Liver (tissue), 9 donors: ENCODE measurements around the gene SREBF2. TPM values are rescaled to one million over a fixed set of nuclear protein-coding genes. Genes with fewer than 3 reads are reported as not detected.

Source experiments
- DNase-seq: peaks from one replicate; pipeline ENCODE4 v3.0.0-alpha.2; 2017; ENCODE audit warnings: low spot score
- H3K27ac ChIP-seq, 2 donors: one replicate each; pipeline ENCODE4 v1.7.0; 2013; ENCODE audit warnings: inconsistent platforms in 2 of 2, low read length in 2 of 2, control low read depth in 1 of 2, low read depth in 1 of 2, mild to moderate bottlenecking in 1 of 2
- H3K27me3 ChIP-seq, 4 donors: one replicate each; pipeline versions ENCODE4 v1.6.1 to v1.7.0; 2013; ENCODE audit warnings: low read length in 3 of 4, inconsistent platforms in 1 of 4, mild to moderate bottlenecking in 1 of 4, moderate library complexity in 1 of 4; ENCODE audit not compliant: control insufficient read depth in 4 of 4, insufficient read depth in 4 of 4
- H3K36me3 ChIP-seq, 4 donors: one replicate each; pipeline versions ENCODE4 v1.6.1 to v1.7.0; 2013; ENCODE audit warnings: low read length in 3 of 4, mild to moderate bottlenecking in 3 of 4, low read depth in 1 of 4, moderate library complexity in 1 of 4; ENCODE audit not compliant: control insufficient read depth in 4 of 4, insufficient read depth in 3 of 4
- H3K4me1 ChIP-seq, 4 donors: one replicate each; pipeline versions ENCODE4 v1.6.1 to v1.7.0; 2013; ENCODE audit warnings: low read length in 3 of 4, mild to moderate bottlenecking in 3 of 4, moderate library complexity in 1 of 4; ENCODE audit not compliant: control insufficient read depth in 4 of 4, insufficient read depth in 4 of 4
- H3K4me3 ChIP-seq, 3 donors: one replicate each; pipeline versions ENCODE4 v1.6.1 to v1.7.0; 2013; ENCODE audit warnings: low read length in 3 of 3, control low read depth in 1 of 3, low read depth in 1 of 3, mild to moderate bottlenecking in 1 of 3
- H3K9ac ChIP-seq, 2 donors: one replicate each; pipeline ENCODE4 v1.7.0; 2013; ENCODE audit warnings: low read length in 2 of 2, mild to moderate bottlenecking in 2 of 2, moderate library complexity in 2 of 2, control low read depth in 1 of 2, low read depth in 1 of 2
- H3K9me3 ChIP-seq, 4 donors: one replicate each; pipeline versions ENCODE4 v1.6.1 to v1.7.0; 2013; ENCODE audit warnings: low read length in 3 of 4; ENCODE audit not compliant: control insufficient read depth in 4 of 4
- EGR1 ChIP-seq, 2 donors: IDR thresholded peaks; 2 replicates each; pipeline ENCODE4 v1.6.1; 2016 to 2018; ENCODE audit warnings: antibody characterized with exemption in 2 of 2, low read depth in 2 of 2
- FOXA1 ChIP-seq: IDR thresholded peaks from 2 replicates; pipeline ENCODE4 v1.6.1; 2016; ENCODE audit warnings: antibody characterized with exemption
- FOXA2 ChIP-seq: IDR thresholded peaks from 2 replicates; pipeline ENCODE4 v1.6.1; 2016; ENCODE audit warnings: antibody characterized with exemption
- GABPA ChIP-seq, 2 donors: IDR thresholded peaks in 1 of 2; conservative IDR thresholded peaks in 1 of 2; 2 replicates each; pipeline ENCODE4 v1.6.1; 2016; ENCODE audit warnings: antibody characterized with exemption in 2 of 2, mild to moderate bottlenecking in 1 of 2, moderate library complexity in 1 of 2
- JUND ChIP-seq, 2 donors: IDR thresholded peaks; 2 replicates each; pipeline ENCODE4 v1.6.1; 2016; ENCODE audit warnings: antibody characterized with exemption in 2 of 2
- NR2F2 ChIP-seq: IDR thresholded peaks from 2 replicates; pipeline ENCODE4 v1.6.1; 2016; ENCODE audit warnings: antibody characterized with exemption
- RAD21 ChIP-seq, 2 donors: IDR thresholded peaks; 2 replicates each; pipeline ENCODE4 v1.6.1; 2016; ENCODE audit warnings: antibody characterized with exemption in 2 of 2, mild to moderate bottlenecking in 2 of 2
- RXRA ChIP-seq, 2 donors: IDR thresholded peaks; 2 replicates each; pipeline ENCODE4 v1.6.1; 2017 to 2018; ENCODE audit warnings: antibody characterized with exemption in 2 of 2, mild to moderate bottlenecking in 1 of 2
- SP1 ChIP-seq: IDR thresholded peaks from 2 replicates; pipeline ENCODE4 v1.6.1; 2018; ENCODE audit warnings: antibody characterized with exemption, mild to moderate bottlenecking
- TAF1 ChIP-seq: conservative IDR thresholded peaks from 2 replicates; pipeline ENCODE4 v1.6.1; 2016; ENCODE audit warnings: antibody characterized with exemption, mild to moderate bottlenecking
- YY1 ChIP-seq: IDR thresholded peaks from 2 replicates; pipeline ENCODE4 v1.6.1; 2016; ENCODE audit warnings: antibody characterized with exemption, mild to moderate bottlenecking
- WGBS: extraction: QIAGEN DNeasy Blood & Tissue Kit; methylation state at CpG from one replicate; pipeline ENCODE4 v1.1.7; 2013; 5-methylcytosine and 5-hydroxymethylcytosine counted together
- polyA plus RNA-seq, 2 donors: library from polyadenylated mRNA; stranded (reverse) in 1 of 2; unstranded in 1 of 2; fragments of 200-250 nt in 1 of 2; fragments of >200 nt in 1 of 2; fragmentation: Nextera tagmentation in 1 of 2; extraction: Ambion mirVana in 1 of 2; gene quantifications; one replicate each; pipeline versions ENCODE4 v1.2.1 to v1.2.3, GENCODE V29; 2013 to 2015
- total RNA-seq, 2 donors: library from RNA; depleted of rRNA; stranded (reverse); fragments of >200 nt; gene quantifications; one replicate each; pipeline ENCODE4 v1.2.3, GENCODE V29; 2014
- TF ChIP-seq, protein P1 (sequence below): IDR thresholded peaks from 2 replicates; pipeline ENCODE4 v1.6.1; 2016; ENCODE audit warnings: antibody characterized with exemption
- TF ChIP-seq, protein P2 (sequence below): IDR thresholded peaks from 2 replicates; pipeline ENCODE4 v1.6.1; 2016; ENCODE audit warnings: antibody characterized with exemption
- TF ChIP-seq, protein P3 (sequence below): IDR thresholded peaks from 2 replicates; pipeline ENCODE4 v1.6.1; 2016; ENCODE audit warnings: antibody characterized with exemption
- TF ChIP-seq, protein P4 (sequence below): fragments of 150-350 bp; IDR thresholded peaks from 2 replicates; pipeline ENCODE4 v1.5.1; 2017; ENCODE audit warnings: improper control_type of control experiment, low read depth, low read length; ENCODE audit not compliant: missing input control
- TF ChIP-seq, protein P5 (sequence below): IDR thresholded peaks from 2 replicates; pipeline ENCODE4 v1.6.1; 2016; ENCODE audit warnings: antibody characterized with exemption, mild to moderate bottlenecking
- donor health status: healthy.
- donor health status: healthy.
- donor health status: healthy.
- donor health status: healthy.
- donor health status: healthy.

Gene SREBF2
- total and polyA plus RNA-seq, 4 donors: 18.3 to 69.6 (median 57.3) TPM

DNA sequence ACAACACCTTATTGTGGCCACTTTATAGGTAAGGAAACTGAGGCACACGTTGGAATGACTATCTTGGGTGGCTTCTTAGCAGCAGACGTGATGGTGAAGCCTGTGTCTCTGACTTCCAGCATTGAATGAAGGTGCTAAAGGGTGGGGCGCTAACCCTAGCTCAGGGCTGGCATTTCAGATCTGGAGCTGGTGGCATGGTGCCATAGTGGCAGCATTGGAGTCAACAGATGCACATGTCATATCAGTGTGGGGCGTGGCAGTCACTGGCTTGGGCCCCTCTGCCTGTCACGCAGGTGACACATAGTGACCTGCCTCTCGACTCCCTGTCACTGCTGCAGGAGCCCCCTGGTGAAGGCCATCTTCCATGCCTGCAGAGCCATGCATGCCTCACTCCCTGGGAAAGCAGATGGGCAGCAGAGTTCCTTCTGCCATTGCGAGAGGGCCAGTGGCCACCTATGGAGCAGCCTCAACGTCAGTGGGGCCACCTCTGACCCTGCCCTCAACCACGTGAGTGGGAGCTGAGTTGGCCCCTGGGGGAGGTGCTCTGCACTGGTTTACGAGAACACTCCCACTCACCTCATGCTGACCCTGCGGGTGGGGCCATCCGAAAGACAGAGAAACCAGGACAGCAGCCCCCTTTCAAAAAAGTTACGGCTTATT lies 67.2 kb downstream of the SREBF2 start:
- Histone ChIP-seq H3K27me3 (no peaks in the 10 kb centered on the region), H3K4me3 (no peak overlapping the region), H3K9me3 (no peaks in the 10 kb centered on the region), H3K9ac (no peak overlapping the region), H3K27ac (no peak overlapping the region), H3K36me3 (peaks cover 30 to 60% (median 49%) of the 10 kb centered on the region in 4 donors), H3K4me1 (peaks cover 2 to 33% (median 20%) of the 10 kb centered on the region in 4 donors)
- no peak for DNase-seq
- TF ChIP-seq FOXA1 (no peak), NR2F2 (no peak), TAF1 (no peak), GABPA (IDR thresholded peaks at IDR 0.05 in 1 of 2, conservative IDR thresholded peaks at IDR 0.05 in 1 of 2) (no peak), JUND (IDR thresholded peaks at IDR 0.05) (no peak), EGR1 (IDR thresholded peaks at IDR 0.05; ENCODE audit: low read depth in 2 of 2) (no peak), RAD21 (IDR thresholded peaks at IDR 0.05) (no peak), YY1 (no peak), SP1 (no peak), FOXA2 (no peak)
- TF ChIP-seq, protein P1, sequence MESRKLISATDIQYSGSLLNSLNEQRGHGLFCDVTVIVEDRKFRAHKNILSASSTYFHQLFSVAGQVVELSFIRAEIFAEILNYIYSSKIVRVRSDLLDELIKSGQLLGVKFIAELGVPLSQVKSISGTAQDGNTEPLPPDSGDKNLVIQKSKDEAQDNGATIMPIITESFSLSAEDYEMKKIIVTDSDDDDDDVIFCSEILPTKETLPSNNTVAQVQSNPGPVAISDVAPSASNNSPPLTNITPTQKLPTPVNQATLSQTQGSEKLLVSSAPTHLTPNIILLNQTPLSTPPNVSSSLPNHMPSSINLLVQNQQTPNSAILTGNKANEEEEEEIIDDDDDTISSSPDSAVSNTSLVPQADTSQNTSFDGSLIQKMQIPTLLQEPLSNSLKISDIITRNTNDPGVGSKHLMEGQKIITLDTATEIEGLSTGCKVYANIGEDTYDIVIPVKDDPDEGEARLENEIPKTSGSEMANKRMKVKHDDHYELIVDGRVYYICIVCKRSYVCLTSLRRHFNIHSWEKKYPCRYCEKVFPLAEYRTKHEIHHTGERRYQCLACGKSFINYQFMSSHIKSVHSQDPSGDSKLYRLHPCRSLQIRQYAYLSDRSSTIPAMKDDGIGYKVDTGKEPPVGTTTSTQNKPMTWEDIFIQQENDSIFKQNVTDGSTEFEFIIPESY: no peak
- TF ChIP-seq, protein P2, sequence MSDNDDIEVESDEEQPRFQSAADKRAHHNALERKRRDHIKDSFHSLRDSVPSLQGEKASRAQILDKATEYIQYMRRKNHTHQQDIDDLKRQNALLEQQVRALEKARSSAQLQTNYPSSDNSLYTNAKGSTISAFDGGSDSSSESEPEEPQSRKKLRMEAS: no peak
- TF ChIP-seq, protein P3, sequence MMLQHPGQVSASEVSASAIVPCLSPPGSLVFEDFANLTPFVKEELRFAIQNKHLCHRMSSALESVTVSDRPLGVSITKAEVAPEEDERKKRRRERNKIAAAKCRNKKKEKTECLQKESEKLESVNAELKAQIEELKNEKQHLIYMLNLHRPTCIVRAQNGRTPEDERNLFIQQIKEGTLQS: no peak
- TF ChIP-seq, protein P4, sequence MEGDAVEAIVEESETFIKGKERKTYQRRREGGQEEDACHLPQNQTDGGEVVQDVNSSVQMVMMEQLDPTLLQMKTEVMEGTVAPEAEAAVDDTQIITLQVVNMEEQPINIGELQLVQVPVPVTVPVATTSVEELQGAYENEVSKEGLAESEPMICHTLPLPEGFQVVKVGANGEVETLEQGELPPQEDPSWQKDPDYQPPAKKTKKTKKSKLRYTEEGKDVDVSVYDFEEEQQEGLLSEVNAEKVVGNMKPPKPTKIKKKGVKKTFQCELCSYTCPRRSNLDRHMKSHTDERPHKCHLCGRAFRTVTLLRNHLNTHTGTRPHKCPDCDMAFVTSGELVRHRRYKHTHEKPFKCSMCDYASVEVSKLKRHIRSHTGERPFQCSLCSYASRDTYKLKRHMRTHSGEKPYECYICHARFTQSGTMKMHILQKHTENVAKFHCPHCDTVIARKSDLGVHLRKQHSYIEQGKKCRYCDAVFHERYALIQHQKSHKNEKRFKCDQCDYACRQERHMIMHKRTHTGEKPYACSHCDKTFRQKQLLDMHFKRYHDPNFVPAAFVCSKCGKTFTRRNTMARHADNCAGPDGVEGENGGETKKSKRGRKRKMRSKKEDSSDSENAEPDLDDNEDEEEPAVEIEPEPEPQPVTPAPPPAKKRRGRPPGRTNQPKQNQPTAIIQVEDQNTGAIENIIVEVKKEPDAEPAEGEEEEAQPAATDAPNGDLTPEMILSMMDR: no peak
- WGBS: 91% methylated on average over 13 of the region's 13 CpGs

DNA sequence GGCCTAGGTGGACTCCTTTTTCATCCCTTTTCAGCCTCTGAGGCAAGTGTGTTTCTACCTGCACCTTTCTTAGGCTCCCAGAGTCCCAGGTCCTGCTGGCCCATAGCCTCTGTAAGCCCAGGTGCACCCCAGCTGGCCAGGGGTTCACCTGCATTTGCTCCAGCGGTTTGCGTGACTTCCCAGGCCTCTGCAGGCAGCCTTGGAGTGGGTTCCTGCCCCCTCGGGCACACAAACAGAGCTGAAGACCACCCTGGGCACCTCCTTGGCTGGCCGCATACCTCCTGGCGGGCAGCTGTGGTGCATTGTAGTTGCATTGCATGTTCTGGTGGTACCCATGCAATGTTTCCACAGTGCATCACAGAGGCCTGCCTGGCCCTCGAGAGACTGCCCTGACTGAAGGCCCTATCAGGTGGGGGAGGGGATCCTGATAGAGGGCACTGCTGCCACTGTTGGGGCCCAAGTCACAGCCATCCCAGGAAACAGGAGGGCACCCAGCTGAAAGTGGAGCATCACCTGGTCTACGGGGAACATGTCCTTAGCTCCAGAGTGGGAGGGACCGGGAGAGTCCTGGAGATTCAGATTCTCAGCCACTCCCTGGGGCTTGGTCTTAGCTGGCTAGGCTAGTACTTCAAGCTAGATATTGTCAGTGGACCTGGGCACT lies 67.9 kb downstream of the SREBF2 start:
- Histone ChIP-seq H3K9me3 (no peaks in the 10 kb centered on the region), H3K36me3 (peaks cover 34 to 66% (median 53%) of the 10 kb centered on the region in 4 donors), H3K27me3 (no peaks in the 10 kb centered on the region), H3K4me1 (peaks cover 2 to 33% (median 20%) of the 10 kb centered on the region in 4 donors), H3K9ac (no peak overlapping the region), H3K4me3 (no peak overlapping the region), H3K27ac (no peak overlapping the region)
- TF ChIP-seq, protein P3: no peak
- TF ChIP-seq, protein P5, sequence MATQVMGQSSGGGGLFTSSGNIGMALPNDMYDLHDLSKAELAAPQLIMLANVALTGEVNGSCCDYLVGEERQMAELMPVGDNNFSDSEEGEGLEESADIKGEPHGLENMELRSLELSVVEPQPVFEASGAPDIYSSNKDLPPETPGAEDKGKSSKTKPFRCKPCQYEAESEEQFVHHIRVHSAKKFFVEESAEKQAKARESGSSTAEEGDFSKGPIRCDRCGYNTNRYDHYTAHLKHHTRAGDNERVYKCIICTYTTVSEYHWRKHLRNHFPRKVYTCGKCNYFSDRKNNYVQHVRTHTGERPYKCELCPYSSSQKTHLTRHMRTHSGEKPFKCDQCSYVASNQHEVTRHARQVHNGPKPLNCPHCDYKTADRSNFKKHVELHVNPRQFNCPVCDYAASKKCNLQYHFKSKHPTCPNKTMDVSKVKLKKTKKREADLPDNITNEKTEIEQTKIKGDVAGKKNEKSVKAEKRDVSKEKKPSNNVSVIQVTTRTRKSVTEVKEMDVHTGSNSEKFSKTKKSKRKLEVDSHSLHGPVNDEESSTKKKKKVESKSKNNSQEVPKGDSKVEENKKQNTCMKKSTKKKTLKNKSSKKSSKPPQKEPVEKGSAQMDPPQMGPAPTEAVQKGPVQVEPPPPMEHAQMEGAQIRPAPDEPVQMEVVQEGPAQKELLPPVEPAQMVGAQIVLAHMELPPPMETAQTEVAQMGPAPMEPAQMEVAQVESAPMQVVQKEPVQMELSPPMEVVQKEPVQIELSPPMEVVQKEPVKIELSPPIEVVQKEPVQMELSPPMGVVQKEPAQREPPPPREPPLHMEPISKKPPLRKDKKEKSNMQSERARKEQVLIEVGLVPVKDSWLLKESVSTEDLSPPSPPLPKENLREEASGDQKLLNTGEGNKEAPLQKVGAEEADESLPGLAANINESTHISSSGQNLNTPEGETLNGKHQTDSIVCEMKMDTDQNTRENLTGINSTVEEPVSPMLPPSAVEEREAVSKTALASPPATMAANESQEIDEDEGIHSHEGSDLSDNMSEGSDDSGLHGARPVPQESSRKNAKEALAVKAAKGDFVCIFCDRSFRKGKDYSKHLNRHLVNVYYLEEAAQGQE: no peak
- TF ChIP-seq GABPA (IDR thresholded peaks at IDR 0.05 in 1 of 2, conservative IDR thresholded peaks at IDR 0.05 in 1 of 2): no peak
- TF ChIP-seq RXRA (IDR thresholded peaks at IDR 0.05): no peak
- no peak for TF ChIP-seq RAD21 (IDR thresholded peaks at IDR 0.05)
- TF ChIP-seq, protein P2: no peak
- TF ChIP-seq, protein P4: no peak
- TF ChIP-seq NR2F2: no peak
- TF ChIP-seq JUND (IDR thresholded peaks at IDR 0.05): no peak
- no peak for TF ChIP-seq YY1
- no peak for TF ChIP-seq EGR1 (IDR thresholded peaks at IDR 0.05; ENCODE audit: low read depth in 2 of 2)
- no peak for TF ChIP-seq FOXA1
- no peak for TF ChIP-seq FOXA2
- no peak for DNase-seq
- 97% methylated on average over 8 of the region's 8 CpGs for WGBS
